Suprapubic skin (tissue), 3 donors: Measurements from ENCODE around the gene ATP1B2.

Experiments
- CTCF ChIP-seq, 2 donors: fragments of 200-600 bp in 1 of 2; fragments of 450-650 bp in 1 of 2; sonication (generic) in 1 of 2; IDR thresholded peaks; one replicate each; pipeline ENCODE4 v1.5.1; 2016 to 2019; ENCODE audit warnings: antibody characterized with exemption in 2 of 2, mild to moderate bottlenecking in 1 of 2, moderate library complexity in 1 of 2
- EP300 ChIP-seq: sonication (generic); formaldehyde crosslinking; IDR thresholded peaks from one replicate; pipeline ENCODE4 v1.6.1; 2017; ENCODE audit warnings: antibody characterized with exemption
- POLR2A ChIP-seq, 2 donors: fragments of 450-650 bp; IDR thresholded peaks; one replicate each; pipeline ENCODE4 v1.6.1; 2017; ENCODE audit warnings: antibody characterized with exemption in 2 of 2, mild to moderate bottlenecking in 2 of 2, moderate library complexity in 2 of 2

GRCh38 chr17:7650509-7651096 lies at the start of gene ATP1B2:
- TF ChIP-seq CTCF (IDR thresholded peaks at IDR 0.05), result no peak
- TF ChIP-seq POLR2A (IDR thresholded peaks at IDR 0.05), result no peak
- TF ChIP-seq EP300, result no peak
